Osteoblast (primary cell): Measurements from ENCODE around the gene RBM39. TPM values are rescaled to one million over a fixed set of nuclear protein-coding genes. Genes with fewer than 3 reads are reported as not detected.

Source experiments
- DNase-seq: peaks from one replicate; pipeline ENCODE4 v3.0.0; 2011; ENCODE audit warnings: low spot score, mixed read lengths; ENCODE audit not compliant: insufficient read length; ENCODE audit errors: missing footprints
- H2AFZ ChIP-seq: 2 replicates; pipeline ENCODE4 v1.6.0; 2011; ENCODE audit warnings: mild to moderate bottlenecking, low read length
- H3K27ac ChIP-seq: 2 replicates; pipeline ENCODE4 v1.5.1; 2011; ENCODE audit warnings: mild to moderate bottlenecking, low read depth, low read length, moderate library complexity
- H3K27me3 ChIP-seq: 2 replicates; pipeline ENCODE4 v1.6.0; 2012; ENCODE audit warnings: mild to moderate bottlenecking, control low read depth, inconsistent platforms, low read length, moderate library complexity; ENCODE audit not compliant: insufficient read depth
- H3K36me3 ChIP-seq: 2 replicates; pipeline ENCODE4 v1.5.1; 2011; ENCODE audit warnings: mild to moderate bottlenecking, low read length, control low read depth, moderate library complexity; ENCODE audit not compliant: insufficient read depth
- H3K4me1 ChIP-seq: 2 replicates; pipeline ENCODE4 v1.5.1; 2011; ENCODE audit warnings: mild to moderate bottlenecking, low read length, control low read depth, moderate library complexity; ENCODE audit not compliant: insufficient read depth
- H3K4me2 ChIP-seq: 2 replicates; pipeline ENCODE4 v1.6.0; 2011; ENCODE audit warnings: mild to moderate bottlenecking, low read length; ENCODE audit not compliant: insufficient read depth
- H3K4me3 ChIP-seq: fragments of 200-600 bp; sonication (generic); 3 replicates; pipeline ENCODE4 v1.5.1; 2012; ENCODE audit warnings: mild to moderate bottlenecking, low read length, inconsistent platforms; ENCODE audit not compliant: insufficient read depth
- H3K79me2 ChIP-seq: 2 replicates; pipeline ENCODE4 v1.6.0; 2012; ENCODE audit warnings: mild to moderate bottlenecking, low read length, control low read depth, inconsistent platforms; ENCODE audit not compliant: insufficient read depth
- H3K9me3 ChIP-seq: 2 replicates; pipeline ENCODE4 v1.5.1; 2011; ENCODE audit warnings: low read depth, low read length, control low read depth
- H4K20me1 ChIP-seq: 2 replicates; pipeline ENCODE4 v1.6.0; 2012; ENCODE audit warnings: mild to moderate bottlenecking, low read length, control low read depth; ENCODE audit not compliant: insufficient read depth
- CTCF ChIP-seq: IDR thresholded peaks from 2 replicates; pipeline ENCODE4 v1.5.1; 2011; ENCODE audit warnings: mild to moderate bottlenecking, low read depth, low read length, moderate library complexity; ENCODE audit errors: extremely low read depth
- total RNA-seq: library from RNA; depleted of rRNA; stranded (reverse); fragments of >200 nt; gene quantifications from 2 replicates; pipeline ENCODE4 v1.2.3, GENCODE V29; 2012

The RBM39 gene
- total RNA-seq, 1 donor: 300 TPM

- Histone ChIP-seq H3K4me2 (peak overlapping the region; percentile 7), H3K4me1 (peaks cover 42% of the 10 kb centered on the region), H3K9me3 (no peaks in the 10 kb centered on the region), H2AFZ (no peak overlapping the region), H3K4me3 (no peak overlapping the region), H4K20me1 (peaks cover 78% of the 10 kb centered on the region), H3K27me3 (no peaks in the 10 kb centered on the region), H3K27ac (peak overlapping the region; percentile 0), H3K79me2 (peaks cover 97% of the 10 kb centered on the region), H3K36me3 (peaks cover 96% of the 10 kb centered on the region)
- no peak for DNase-seq
- TF ChIP-seq CTCF: no peak
Observed at GRCh38 chr20:35731862-35732643, 10.0 kb downstream of the RBM39 start.

GRCh38 chr20:35731469-35731788 lies 10.6 kb downstream of the RBM39 start:
- Histone ChIP-seq H3K4me3 (no peak overlapping the region), H4K20me1 (peaks cover 81% of the 10 kb centered on the region), H2AFZ (no peak overlapping the region), H3K27ac (peak overlapping the region; percentile 0), H3K4me1 (peaks cover 41% of the 10 kb centered on the region), H3K36me3 (peaks cover 97% of the 10 kb centered on the region), H3K27me3 (no peaks in the 10 kb centered on the region), H3K9me3 (no peaks in the 10 kb centered on the region), H3K79me2 (peaks cover 97% of the 10 kb centered on the region), H3K4me2 (peak overlapping the region; percentile 11)
- DNase-seq: no peak
- no peak for TF ChIP-seq CTCF

GRCh38 chr20:35730583-35731468 lies 11.2 kb downstream of the RBM39 start:
- H3K9me3 ChIP-seq: no peaks in the 10 kb centered on the region
- peaks cover 77% of the 10 kb centered on the region for H4K20me1 ChIP-seq
- H3K36me3 ChIP-seq: peaks cover 95% of the 10 kb centered on the region
- no peak for TF ChIP-seq CTCF
- no peak overlapping the region for H3K27ac ChIP-seq
- DNase-seq: no peak
- H2AFZ ChIP-seq: no peak overlapping the region
- H3K4me2 ChIP-seq: peak overlapping the region; percentile 11
- H3K4me3 ChIP-seq: no peak overlapping the region
- peaks cover 35% of the 10 kb centered on the region for H3K4me1 ChIP-seq
- H3K79me2 ChIP-seq: peaks cover 97% of the 10 kb centered on the region
- H3K27me3 ChIP-seq: no peaks in the 10 kb centered on the region
